Breast epithelium (tissue), 4 donors: Measurements from ENCODE around the gene COL6A6. TPM values are rescaled to one million over a fixed set of nuclear protein-coding genes. Genes with fewer than 3 reads are reported as not detected.

Experiments
- DNase-seq, 2 donors: peaks; one replicate each; pipeline ENCODE4 v3.0.0-alpha.2; 2019; ENCODE audit warnings: low spot score in 2 of 2
- H3K27ac ChIP-seq, 2 donors: fragments of 200-600 bp; sonication (generic) in 1 of 2; one replicate each; pipeline ENCODE4 v1.5.1; 2016 to 2019; ENCODE audit warnings: mild to moderate bottlenecking in 1 of 2
- H3K27me3 ChIP-seq, 2 donors: fragments of 200-600 bp; sonication (generic) in 1 of 2; one replicate each; pipeline versions ENCODE4 v1.5.1 to v1.6.0; 2017 to 2019; ENCODE audit warnings: control low read depth in 1 of 2, mild to moderate bottlenecking in 1 of 2
- H3K36me3 ChIP-seq: fragments of 200-600 bp; one replicate; pipeline ENCODE4 v1.5.1; 2019
- H3K4me1 ChIP-seq, 2 donors: fragments of 200-600 bp; sonication (generic); one replicate each; pipeline ENCODE4 v1.5.1; 2016 to 2019; ENCODE audit warnings: control low read depth in 1 of 2
- H3K4me3 ChIP-seq, 3 donors: fragments of 200-600 bp; sonication (generic); 1 replicate in 2 of 3; 2 replicates in 1 of 3; pipeline ENCODE4 v1.5.1; 2016 to 2019; ENCODE audit warnings: mild to moderate bottlenecking in 3 of 3, moderate library complexity in 2 of 3
- H3K9me3 ChIP-seq, 2 donors: fragments of 200-600 bp; sonication (generic) in 1 of 2; one replicate each; pipeline ENCODE4 v1.5.1; 2016 to 2019; ENCODE audit warnings: control low read depth in 1 of 2
- CTCF ChIP-seq, 3 donors: fragments of 450-650 bp; IDR thresholded peaks; one replicate each; pipeline ENCODE4 v1.5.1; 2016 to 2017; ENCODE audit warnings: antibody characterized with exemption in 3 of 3, mild to moderate bottlenecking in 3 of 3, moderate library complexity in 3 of 3
- POLR2A ChIP-seq: fragments of 450-650 bp; IDR thresholded peaks from one replicate; pipeline ENCODE4 v1.6.1; 2016; ENCODE audit warnings: antibody characterized with exemption, mild to moderate bottlenecking, moderate library complexity
- POLR2AphosphoS5 ChIP-seq, 3 donors: sonication (generic); formaldehyde crosslinking; IDR thresholded peaks; one replicate each; pipeline ENCODE4 v1.6.1; 2017; ENCODE audit warnings: antibody characterized with exemption in 3 of 3
- intact Hi-C: fragments of 100-400 bp; cut with DNase I; formaldehyde crosslinking; loops from one replicate; pipeline ENCODE4 v1.15.1; 2023; ENCODE audit warnings: low total_unique reads
- total RNA-seq, 3 donors: library from RNA; depleted of rRNA; stranded (reverse); fragments of >200 nt; gene quantifications; one replicate each; pipeline ENCODE4 v1.1.0, GENCODE V29; 2016

The COL6A6 gene
- total RNA-seq, 3 donors from 2014 or later = 0.32 to 1.6 (median 0.98) TPM

- DNase-seq = no peak
- TF ChIP-seq POLR2AphosphoS5 (IDR thresholded peaks at IDR 0.05) = no peak
- TF ChIP-seq CTCF (IDR thresholded peaks at IDR 0.05) = no peak
- no peak for TF ChIP-seq POLR2A
- intact Hi-C loops = no loop called here
- Histone ChIP-seq H3K27ac (no peak overlapping the region), H3K4me1 (no peaks in the 10 kb centered on the region), H3K36me3 (no peaks in the 10 kb centered on the region), H3K9me3 (no peaks in the 10 kb centered on the region), H3K4me3 (no peak overlapping the region), H3K27me3 (no peaks in the 10 kb centered on the region)
Measured at GRCh38 chr3:130504701-130505100, 12.3 kb upstream of the COL6A6 start.

- Histone ChIP-seq H3K27ac (no peak overlapping the region), H3K4me1 (no peaks in the 10 kb centered on the region), H3K36me3 (no peaks in the 10 kb centered on the region), H3K27me3 (no peaks in the 10 kb centered on the region), H3K9me3 (no peaks in the 10 kb centered on the region), H3K4me3 (no peak overlapping the region)
- no peak for DNase-seq
- intact Hi-C loops = no loop called here
- no peak for TF ChIP-seq CTCF (IDR thresholded peaks at IDR 0.05)
- TF ChIP-seq POLR2A = no peak
- no peak for TF ChIP-seq POLR2AphosphoS5 (IDR thresholded peaks at IDR 0.05)
Measured at GRCh38 chr3:130506031-130506430, 10.9 kb upstream of the COL6A6 start.

GRCh38 chr3:130507746-130508145 is 9.2 kb upstream of the COL6A6 start:
- intact Hi-C loops = no loop called here
- no peaks in the 10 kb centered on the region for H3K9me3 ChIP-seq
- H3K36me3 ChIP-seq = no peaks in the 10 kb centered on the region
- H3K27me3 ChIP-seq = no peaks in the 10 kb centered on the region
- TF ChIP-seq POLR2A (no peak), CTCF (IDR thresholded peaks at IDR 0.05) (no peak), POLR2AphosphoS5 (IDR thresholded peaks at IDR 0.05) (no peak)
- H3K4me3 ChIP-seq = no peak overlapping the region
- H3K27ac ChIP-seq = no peak overlapping the region
- no peak for DNase-seq
- no peaks in the 10 kb centered on the region for H3K4me1 ChIP-seq

- no peaks in the 10 kb centered on the region for H3K9me3 ChIP-seq
- no peak for DNase-seq
- intact Hi-C loops = no loop called here
- H3K4me1 ChIP-seq = no peaks in the 10 kb centered on the region
- H3K36me3 ChIP-seq = no peaks in the 10 kb centered on the region
- TF ChIP-seq POLR2AphosphoS5 (IDR thresholded peaks at IDR 0.05) = no peak
- no peak for TF ChIP-seq POLR2A
- TF ChIP-seq CTCF (IDR thresholded peaks at IDR 0.05) = no peak
- no peak overlapping the region for H3K4me3 ChIP-seq
- no peaks in the 10 kb centered on the region for H3K27me3 ChIP-seq
- no peak overlapping the region for H3K27ac ChIP-seq
Measured at GRCh38 chr3:130509008-130509407, 8.0 kb upstream of the COL6A6 start.

GRCh38 chr3:130514681-130515080 is 2.3 kb upstream of the COL6A6 start:
- Histone ChIP-seq H3K9me3 (no peaks in the 10 kb centered on the region), H3K27me3 (peaks cover 0 to 21% of the 10 kb centered on the region in 2 donors), H3K27ac (peak overlapping the region in 1 of 2 donors; percentile 49), H3K4me1 (no peaks in the 10 kb centered on the region), H3K36me3 (no peaks in the 10 kb centered on the region), H3K4me3 (no peak overlapping the region)
- intact Hi-C loops = no loop called here
- DNase-seq = no peak
- TF ChIP-seq POLR2A (no peak), CTCF (IDR thresholded peaks at IDR 0.05) (no peak), POLR2AphosphoS5 (IDR thresholded peaks at IDR 0.05) (no peak)
